ENCODE results near the gene PTGS1.
"Not testable (repeated sequence)": the region's sequence is repeated elsewhere in the genome, so short reads cannot be mapped to it uniquely, and the experiment has no call there.

The PTGS1 gene

DNA sequence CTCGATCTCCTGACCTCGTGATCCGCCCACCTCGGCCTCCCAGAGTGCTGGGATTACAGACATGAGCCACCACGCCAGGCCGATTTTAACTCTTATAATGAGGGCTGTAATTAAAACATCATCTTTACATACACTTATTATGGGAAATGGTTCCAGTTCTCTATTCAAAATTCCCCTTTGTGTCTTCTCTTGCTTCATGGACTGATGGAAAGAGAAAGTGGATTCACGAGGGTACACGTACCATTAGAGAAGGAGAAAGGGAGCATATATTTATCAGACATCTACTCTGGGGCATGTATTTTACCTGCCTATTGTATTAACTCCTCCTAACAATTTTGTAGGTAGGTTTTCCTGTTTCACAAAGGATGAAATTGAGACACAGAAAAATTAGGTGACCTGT is 31.1 kb downstream of the PTGS1 start:
- DNase-seq = no peak

DNA sequence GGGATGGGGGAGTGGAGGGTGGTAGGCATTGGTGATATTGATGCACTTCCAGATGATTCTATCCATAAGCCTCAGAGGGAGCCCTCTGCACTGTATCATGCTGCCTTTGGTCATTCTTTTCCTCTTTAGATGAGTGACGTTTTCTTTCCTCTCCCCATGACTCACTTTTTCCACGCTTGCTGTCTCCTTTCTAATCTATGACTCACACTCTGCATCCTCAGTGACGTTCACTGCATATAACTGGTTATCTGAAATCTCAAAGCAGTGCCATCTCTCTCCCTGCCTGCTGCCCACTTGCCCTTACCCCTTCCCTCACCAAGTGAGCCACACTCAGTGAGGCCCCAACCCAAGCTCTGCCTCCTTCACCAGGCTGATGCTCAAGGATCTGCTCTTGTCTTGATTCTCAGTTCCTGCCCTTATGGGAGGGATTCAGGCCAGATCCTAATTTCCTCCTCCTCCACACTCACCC is 31.6 kb downstream of the PTGS1 start:
- DNase-seq = no peak

DNA sequence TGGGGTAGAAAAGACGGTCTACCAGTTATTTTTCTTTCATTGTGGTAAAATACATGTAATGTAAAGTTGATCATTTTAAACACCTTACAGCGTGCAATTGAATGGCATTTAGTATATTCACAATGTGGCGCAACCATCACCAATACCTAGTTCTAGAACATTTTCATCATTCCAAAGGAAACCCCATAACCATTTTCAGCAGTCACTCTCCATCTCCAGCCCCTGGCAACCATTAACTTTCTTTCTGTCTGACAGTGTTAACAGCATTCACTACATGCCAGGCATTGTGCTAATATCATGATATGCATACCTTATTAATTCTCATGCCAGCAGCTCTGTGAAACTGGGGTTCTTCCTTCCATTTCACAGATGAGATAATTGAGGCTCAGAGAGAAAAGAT is 32.0 kb downstream of the PTGS1 start:
- no peak for DNase-seq

DNA sequence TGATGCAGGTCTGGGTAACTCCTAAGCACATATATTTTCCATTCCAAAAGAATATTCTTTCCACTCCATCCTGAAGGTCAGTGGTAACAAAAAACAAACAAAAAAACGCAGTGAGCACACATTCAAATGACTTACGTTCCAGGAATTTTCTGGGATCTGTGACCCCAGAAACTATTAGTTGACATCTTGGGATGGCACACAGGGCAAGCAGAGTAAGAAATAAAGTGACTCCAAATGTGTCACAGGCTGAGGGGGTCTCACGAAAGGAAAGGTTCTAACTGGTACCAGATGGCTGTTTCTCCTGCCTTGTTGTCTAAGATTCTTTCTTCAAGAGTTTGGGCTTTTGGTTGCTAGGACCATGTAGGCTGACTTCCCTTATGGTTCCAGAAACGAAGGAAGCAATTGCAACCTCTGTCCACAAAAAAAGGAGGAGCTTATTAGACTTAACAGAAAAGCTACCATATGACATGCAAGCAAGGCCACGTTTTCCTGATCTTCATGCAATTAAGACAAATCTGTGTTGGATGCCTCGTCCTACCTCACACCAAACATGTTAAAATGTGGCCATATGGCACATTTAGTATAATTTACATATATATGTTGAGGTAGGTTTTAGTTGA is 32.7 kb downstream of the PTGS1 start:
- DNase-seq = no peak

DNA sequence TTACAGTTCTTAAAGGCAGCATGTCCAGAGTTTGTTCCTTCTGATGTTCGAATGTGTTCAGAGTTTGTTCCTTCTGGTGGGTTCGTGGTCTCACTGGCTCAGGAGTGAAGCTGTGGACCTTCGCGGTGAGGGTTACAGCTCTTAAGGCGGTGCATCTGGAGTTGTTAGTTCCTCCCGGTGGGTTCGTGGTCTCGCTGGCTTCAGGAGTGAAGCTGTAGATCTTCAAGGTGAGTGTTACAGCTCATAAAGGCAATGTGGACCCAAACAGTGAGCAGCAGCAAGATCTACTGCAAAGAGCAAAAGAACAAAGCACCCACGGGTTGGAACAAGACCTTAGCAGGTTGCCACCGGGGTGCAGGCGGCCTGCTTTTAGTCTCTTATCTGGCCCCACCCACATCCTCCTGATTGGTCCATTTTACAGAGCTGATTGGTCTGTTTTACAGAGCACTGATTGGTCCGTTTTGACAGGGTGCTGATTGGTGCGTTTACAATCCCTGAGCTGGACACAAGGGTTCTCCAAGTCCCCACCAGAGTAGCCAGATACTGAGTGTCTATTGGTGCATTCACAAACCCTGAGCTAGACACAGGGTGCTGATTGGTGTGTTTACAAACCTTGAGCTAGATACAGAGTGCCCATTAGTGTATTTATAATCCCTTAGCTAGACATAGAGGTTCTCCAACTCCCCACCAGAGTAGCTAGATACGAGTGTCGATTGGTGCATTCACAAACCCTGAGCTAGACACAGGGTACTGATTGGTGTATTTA is 34.7 kb downstream of the PTGS1 start:
- DNase-seq = not testable (repeated sequence)

DNA sequence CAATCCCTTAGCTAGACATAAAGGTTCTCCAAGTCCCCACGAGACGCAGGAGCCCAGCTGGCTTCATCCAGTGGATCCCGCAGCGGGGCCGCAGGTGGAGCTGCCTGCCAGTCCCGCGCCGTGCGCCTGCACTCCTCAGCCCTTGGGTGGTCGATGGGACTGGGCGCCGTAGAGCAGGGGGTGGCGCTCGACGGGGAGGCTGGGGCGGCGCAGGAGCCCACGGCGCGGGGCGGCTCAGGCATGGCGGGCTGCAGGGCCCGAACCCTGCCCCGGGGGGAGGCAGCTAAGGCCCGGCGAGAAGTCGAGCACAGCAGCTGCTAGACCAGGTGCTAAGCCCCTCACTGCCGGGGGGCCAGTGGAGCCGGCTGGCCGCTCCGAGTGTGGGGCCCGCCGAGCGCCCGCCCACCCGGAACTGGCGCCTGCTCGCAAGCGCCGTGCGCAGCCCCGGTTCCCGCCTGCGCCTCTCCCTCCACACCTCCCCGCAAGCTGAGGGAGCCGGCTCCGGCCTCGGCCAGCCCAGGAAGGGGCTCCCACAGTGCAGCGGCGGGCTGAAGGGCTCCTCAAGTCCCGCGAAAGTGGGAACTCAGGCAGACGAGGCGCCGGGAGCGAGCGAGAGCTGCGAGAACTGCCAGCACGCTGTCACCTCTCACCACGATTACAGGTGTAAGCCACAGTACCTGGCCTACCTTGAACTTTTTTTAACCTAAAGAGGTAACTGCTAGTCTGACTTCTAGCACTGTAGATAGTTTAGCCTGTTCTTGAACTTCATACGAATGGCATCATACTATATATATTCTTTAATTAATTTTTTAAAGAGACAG is 35.5 kb downstream of the PTGS1 start:
- DNase-seq = no peak

DNA sequence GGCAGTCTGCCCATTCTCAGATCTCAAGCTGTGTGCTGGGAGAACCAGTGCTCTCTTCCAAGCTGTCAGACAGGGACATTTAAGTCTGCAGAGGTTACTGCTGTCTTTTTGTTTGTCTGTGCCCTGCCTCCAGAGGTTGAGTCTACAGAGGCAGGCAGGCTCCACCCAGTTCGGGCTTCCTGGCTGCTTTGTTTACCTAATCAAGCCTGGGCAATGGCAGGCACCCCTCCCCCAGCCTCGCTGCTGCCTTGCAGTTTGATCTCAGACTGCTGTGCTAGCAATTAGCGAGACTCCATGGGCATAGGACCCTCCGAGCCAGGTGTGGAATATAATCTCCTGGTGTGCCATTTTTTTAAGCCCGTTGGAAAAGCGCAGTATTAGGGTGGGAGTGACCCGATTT is 43.3 kb downstream of the PTGS1 start:
- DNase-seq = peak; percentile 38

DNA sequence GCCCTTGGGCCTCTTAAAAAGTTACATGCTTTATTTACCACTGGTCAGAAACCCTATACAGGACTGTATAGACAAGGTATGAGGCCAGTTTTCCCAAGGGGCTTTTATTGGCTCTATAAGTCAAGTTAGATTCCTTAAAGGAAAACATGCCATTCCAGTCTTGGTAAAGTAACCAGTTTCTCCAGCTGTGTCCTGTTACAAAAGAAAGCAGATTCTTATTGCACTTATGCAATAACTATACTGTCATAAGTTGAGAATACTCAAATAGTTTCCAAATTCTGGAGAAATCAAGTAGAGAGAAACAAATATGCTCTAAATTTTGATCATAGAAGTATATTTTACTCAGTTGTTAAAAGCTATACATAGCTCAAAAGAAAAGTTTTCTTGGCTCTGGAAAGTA is 47.2 kb downstream of the PTGS1 start:
- no peak for DNase-seq

DNA sequence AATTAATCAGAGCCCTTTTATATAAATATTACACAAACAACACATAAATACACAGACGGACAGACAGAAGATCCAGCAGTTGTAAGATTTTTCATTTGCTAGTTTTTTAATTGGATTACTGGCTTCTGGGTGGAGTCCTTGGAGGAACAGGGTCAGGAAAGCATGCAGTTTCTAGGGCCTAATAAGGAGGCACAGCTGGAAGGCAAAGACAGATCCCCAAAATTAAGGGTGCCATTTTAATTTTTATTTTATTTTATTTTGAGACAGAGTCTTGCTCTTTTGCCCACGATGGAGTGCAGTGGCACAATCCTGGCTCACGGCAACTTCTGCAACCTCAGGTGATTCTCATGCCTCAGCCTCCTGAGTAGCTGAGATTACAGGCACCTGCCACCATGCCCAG is 49.5 kb downstream of the PTGS1 start:
- DNase-seq = no peak

DNA sequence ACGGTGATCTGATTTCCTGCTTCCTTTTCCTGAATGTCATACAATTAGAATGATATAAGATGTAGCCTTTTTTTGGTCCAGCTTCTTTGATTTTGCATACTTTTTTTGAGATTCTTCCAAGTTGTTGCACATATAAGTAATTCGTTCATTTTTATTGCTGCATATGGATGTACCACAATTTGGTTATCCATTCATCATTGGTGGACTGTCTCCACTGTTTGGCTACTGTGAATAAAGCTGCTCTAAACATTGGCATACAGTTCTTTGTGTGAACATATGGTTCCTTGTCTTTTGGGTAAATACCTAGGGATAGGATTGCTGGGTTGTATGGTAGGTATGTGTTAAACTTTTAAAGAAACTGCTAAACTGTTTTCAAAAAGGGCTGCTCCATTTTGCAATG is 54.3 kb downstream of the PTGS1 start:
- DNase-seq = no peak

DNA sequence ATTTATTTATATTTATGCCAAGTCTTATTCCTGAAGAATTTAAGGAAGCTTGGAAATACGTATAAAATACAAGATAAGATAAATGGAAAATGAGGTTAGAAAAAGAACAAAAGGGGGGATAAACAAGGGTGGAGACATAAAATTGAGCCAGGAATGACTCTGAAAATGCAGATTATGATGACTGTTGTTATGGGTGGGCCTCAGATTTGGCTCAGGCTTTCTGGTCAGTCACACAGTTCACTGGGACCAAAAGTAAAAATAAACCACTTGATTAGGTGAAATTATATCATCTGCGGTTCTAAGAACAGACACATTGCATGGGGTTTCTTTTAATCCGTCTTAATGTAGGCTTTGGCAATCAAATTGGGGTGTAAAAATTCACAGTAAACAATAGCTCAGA is 55.9 kb downstream of the PTGS1 start:
- no peak for DNase-seq

DNA sequence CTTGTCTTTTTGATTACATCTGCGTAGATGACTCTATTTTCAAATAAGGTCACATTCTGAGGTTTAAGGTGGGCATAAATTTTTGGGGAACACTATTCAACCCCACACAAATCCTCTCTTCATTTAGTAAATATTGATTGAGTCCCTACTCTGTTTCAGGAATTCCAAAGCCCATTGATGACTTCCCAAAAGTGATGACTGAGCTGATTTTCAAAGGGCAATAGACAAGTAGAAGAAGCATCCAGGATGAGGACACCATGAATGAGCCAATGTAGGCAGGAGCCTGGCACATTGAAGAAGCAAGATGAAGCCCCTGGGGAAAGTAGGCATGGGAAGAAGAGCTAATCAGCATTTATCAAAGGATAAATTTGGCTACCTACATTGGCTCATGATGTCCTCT is 71.7 kb downstream of the PTGS1 start:
- DNase-seq = no peak

DNA sequence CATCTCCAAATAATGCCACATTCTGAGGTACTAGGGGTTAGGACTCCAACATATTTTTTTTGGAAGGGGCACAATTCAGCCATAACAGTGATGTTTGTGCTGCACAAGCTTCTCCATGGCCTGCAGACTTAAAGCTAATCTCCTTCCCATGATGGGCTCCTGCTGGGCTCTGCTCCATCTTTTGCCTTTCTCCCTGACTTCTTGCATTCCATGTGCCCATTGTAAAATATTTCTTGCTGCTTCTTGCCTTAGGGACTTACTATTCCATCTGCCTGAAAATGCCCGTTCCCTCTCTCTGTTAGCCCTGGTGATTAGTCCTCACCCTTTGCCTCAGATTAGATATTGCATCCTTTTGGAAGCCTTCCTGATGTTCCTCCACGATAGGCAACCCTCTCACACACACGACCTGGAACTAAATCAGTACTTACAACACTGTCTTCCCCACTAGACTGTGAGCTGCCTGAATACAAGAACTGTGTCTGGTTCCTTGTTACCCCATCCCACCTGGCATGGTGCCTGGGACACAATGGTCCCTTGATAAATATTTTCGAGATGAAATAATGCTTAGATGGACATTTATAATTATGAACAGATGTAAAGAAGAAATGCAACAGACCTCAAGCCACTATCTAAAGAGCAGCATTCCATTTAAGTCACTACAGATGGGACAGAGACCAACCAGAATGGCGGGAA is 73.4 kb downstream of the PTGS1 start:
- DNase-seq = no peak
